ENCODE data around the gene CCL13.

Gene CCL13

GRCh38 chr17:34364751-34365150, 8.5 kb downstream of the CCL13 start:
- DNase-seq, result no peak

GRCh38 chr17:34365340-34365739, 9.1 kb downstream of the CCL13 start:
- DNase-seq, result no peak

- no peak for DNase-seq
These were observed 9.7 kb downstream of the CCL13 start for GRCh38 chr17:34366010-34366409.

- no peak for DNase-seq
These were observed 10.3 kb downstream of the CCL13 start for GRCh38 chr17:34366529-34367107.

GRCh38 chr17:34367486-34368195, 11.4 kb downstream of the CCL13 start:
- no peak for DNase-seq

- DNase-seq, result no peak
These were observed 12.1 kb downstream of the CCL13 start for GRCh38 chr17:34368196-34368945.

GRCh38 chr17:34368946-34369500, 12.7 kb downstream of the CCL13 start:
- DNase-seq, result no peak

GRCh38 chr17:34369571-34369970, 13.3 kb downstream of the CCL13 start:
- DNase-seq, result no peak

GRCh38 chr17:34370376-34370996, 14.2 kb downstream of the CCL13 start:
- no peak for DNase-seq

- peak; percentile 92 for DNase-seq
These were observed 14.7 kb downstream of the CCL13 start for GRCh38 chr17:34370997-34371395.

GRCh38 chr17:34371405-34372100, 15.3 kb downstream of the CCL13 start:
- DNase-seq, result no peak

GRCh38 chr17:34374457-34374856, 18.2 kb downstream of the CCL13 start:
- no peak for DNase-seq

GRCh38 chr17:34375426-34375997, 19.2 kb downstream of the CCL13 start:
- peak; percentile 44 for DNase-seq

- no peak for DNase-seq
These were observed 21.0 kb downstream of the CCL13 start for GRCh38 chr17:34377078-34377823.

GRCh38 chr17:34378664-34379101, 22.4 kb downstream of the CCL13 start:
- no peak for DNase-seq

GRCh38 chr17:34379868-34380267, 23.6 kb downstream of the CCL13 start:
- no peak for DNase-seq

- peak; percentile 65 for DNase-seq
These were observed 26.4 kb downstream of the CCL13 start for GRCh38 chr17:34382621-34383124.

GRCh38 chr17:34383216-34383615, 26.9 kb downstream of the CCL13 start:
- DNase-seq, result peak; percentile 39

- no peak for DNase-seq
These were observed 28.0 kb downstream of the CCL13 start for GRCh38 chr17:34384271-34384670.

GRCh38 chr17:34384822-34385605, 28.7 kb downstream of the CCL13 start:
- peak; percentile 43 for DNase-seq
